ENCODE results near the gene UBQLN4. TPM values are rescaled to one million over a fixed set of nuclear protein-coding genes. Genes with fewer than 3 reads are reported as not detected.

Gene UBQLN4
- total and polyA plus RNA-seq, 2 donors (not counting 3 experiments of a cell fraction or from before 2014, with no cell fraction given) = 50.5 to 50.8 TPM

- Histone ChIP-seq H3K4me2 (ENCODE audit: insufficient read depth, low read length) (no peak overlapping the region), H3K4me3 (replicated peaks in 1 of 3; ENCODE audit: insufficient read depth in 1 of 3, low read depth in 1 of 3, low read length in 3 of 3) (no peak overlapping the region), H3K4me1 (ENCODE audit: control insufficient read depth, extremely low read depth, insufficient read depth, low read length) (no peaks in the 10 kb centered on the region), H3K9me3 (replicated peaks; ENCODE audit: control insufficient read depth, insufficient read depth, low read length) (no peaks in the 10 kb centered on the region), H3K27me3 (ENCODE audit: control insufficient read depth in 2 of 2, insufficient read depth in 2 of 2, low read length in 2 of 2) (no peaks in the 10 kb centered on the region), H3K36me3 (ENCODE audit: control insufficient read depth in 2 of 2, extremely low read depth in 1 of 2, insufficient read depth in 2 of 2, low read length in 2 of 2) (peaks cover 2 to 5% of the 10 kb centered on the region in 2 experiments), H3K9ac (replicated peaks; ENCODE audit: extremely low read depth, insufficient read depth, low read length) (no peak overlapping the region), H2AFZ (ENCODE audit: low read depth, low read length) (no peak overlapping the region), H4K20me1 (replicated peaks; ENCODE audit: control insufficient read depth, extremely low read depth, insufficient read depth, low read length) (no peaks in the 10 kb centered on the region), H3K79me2 (ENCODE audit: control insufficient read depth, insufficient read depth, low read length) (no peaks in the 10 kb centered on the region), H3K9me1 (replicated peaks; ENCODE audit: control insufficient read depth, extremely low read depth, insufficient read depth, low read length) (no peaks in the 10 kb centered on the region), H3K27ac (ENCODE audit: insufficient read depth, low read depth, low read length) (no peak overlapping the region)
- DNase-seq (ENCODE audit: low read depth, low spot score) = no peak
- ChIA-PET POLR2A (no interaction called here), CTCF (interaction anchor here (1.6 to 4.4 kb wide), 4 partner anchors 14 to 66 kb away, joined by 3 to 22 read pairs (median 19); no protein-coding TSS in a partner anchor)
- dilution Hi-C loops (cut with MboI; ENCODE audit: extremely low pct_ligation_motif_present, low sequenced_read_pairs) (no loop called here), intact Hi-C loops (cut with micrococcal nuclease) (no loop called here)
- no peak for FAIRE-seq
- no peak for TF ChIP-seq POLR2AphosphoS5 (IDR thresholded peaks at IDR 0.05; ENCODE audit: insufficient read depth, low read depth, low read length)
- no peak for TF ChIP-seq JUN (IDR thresholded peaks at IDR 0.05; ENCODE audit: borderline replicate concordance, insufficient read depth, insufficient read length, low read depth)
- BruUV-seq (replicated peaks) = no TSS peak
Observed at GRCh38 chr1:156003923-156004188, 49.7 kb downstream of the UBQLN4 start.

- H3K4me3 ChIP-seq (replicated peaks in 1 of 3; ENCODE audit: insufficient read depth in 1 of 3, low read depth in 1 of 3, low read length in 3 of 3) = no peak overlapping the region
- H4K20me1 ChIP-seq (replicated peaks; ENCODE audit: control insufficient read depth, extremely low read depth, insufficient read depth, low read length) = no peaks in the 10 kb centered on the region
- no peaks in the 10 kb centered on the region for H3K79me2 ChIP-seq (ENCODE audit: control insufficient read depth, insufficient read depth, low read length)
- no peaks in the 10 kb centered on the region for H3K9me3 ChIP-seq (replicated peaks; ENCODE audit: control insufficient read depth, insufficient read depth, low read length)
- no peak for TF ChIP-seq MYC (IDR thresholded peaks at IDR 0.05; ENCODE audit: low read depth, low read length)
- intact Hi-C loops (cut with micrococcal nuclease) = no loop called here
- ChIA-PET POLR2A (interaction anchor here (0.5 kb wide), 1 partner anchor 247 kb away, joined by 4 read pairs; no protein-coding TSS in a partner anchor), CTCF (interaction anchor here (2.7 to 4.4 kb wide), 3 partner anchors 12 to 64 kb away, joined by 19 to 22 read pairs (median 19); no protein-coding TSS in a partner anchor)
- no peaks in the 10 kb centered on the region for H3K9me1 ChIP-seq (replicated peaks; ENCODE audit: control insufficient read depth, extremely low read depth, insufficient read depth, low read length)
- H2AFZ ChIP-seq (ENCODE audit: low read depth, low read length) = no peak overlapping the region
- H3K27ac ChIP-seq (ENCODE audit: insufficient read depth, low read depth, low read length) = no peak overlapping the region
- no peak overlapping the region for H3K4me2 ChIP-seq (ENCODE audit: insufficient read depth, low read length)
- dilution Hi-C loops (cut with MboI; ENCODE audit: extremely low pct_ligation_motif_present, low sequenced_read_pairs) = no loop called here
- H3K9ac ChIP-seq (replicated peaks; ENCODE audit: extremely low read depth, insufficient read depth, low read length) = no peak overlapping the region
- peaks cover 0 to 2% of the 10 kb centered on the region in 2 experiments for H3K36me3 ChIP-seq (ENCODE audit: control insufficient read depth in 2 of 2, extremely low read depth in 1 of 2, insufficient read depth in 2 of 2, low read length in 2 of 2)
- no peak for DNase-seq (ENCODE audit: low read depth, low spot score)
- H3K4me1 ChIP-seq (ENCODE audit: control insufficient read depth, extremely low read depth, insufficient read depth, low read length) = no peaks in the 10 kb centered on the region
- no TSS peak for BruUV-seq (replicated peaks)
- no peak for FAIRE-seq
- no peaks in the 10 kb centered on the region for H3K27me3 ChIP-seq (ENCODE audit: control insufficient read depth in 2 of 2, insufficient read depth in 2 of 2, low read length in 2 of 2)
Observed at GRCh38 chr1:156002188-156002911, 51.2 kb downstream of the UBQLN4 start.

Measured in endothelial cell of umbilical vein (primary cell).